Neutrophil (primary cell): Measurements from ENCODE around the gene TMCC3.
"Not testable (repeated sequence)": the region's sequence is repeated elsewhere in the genome, so short reads cannot be mapped to it uniquely, and the experiment has no call there.

Experiments
- H3K27ac ChIP-seq: fragments of 200-600 bp; sonication (generic); 2 replicates; pipeline ENCODE4 v1.5.1; 2016; ENCODE audit warnings: mild to moderate bottlenecking, moderate library complexity
- H3K27me3 ChIP-seq: fragments of 200-600 bp; sonication (generic); 2 replicates; pipeline ENCODE4 v1.6.0; 2016; ENCODE audit warnings: mild to moderate bottlenecking
- H3K36me3 ChIP-seq: fragments of 200-600 bp; sonication (generic); 2 replicates; pipeline ENCODE4 v1.5.1; 2017
- H3K4me1 ChIP-seq, 2 experiments: fragments of 200-600 bp in 1 of 2; sonication (generic) in 1 of 2; 1 replicate in 1 of 2; 2 replicates in 1 of 2; pipeline versions ENCODE4 v1.5.1 to v1.6.1; 2013 to 2016; ENCODE audit warnings: low read depth in 1 of 2, low read length in 1 of 2, mild to moderate bottlenecking in 1 of 2, moderate library complexity in 1 of 2; ENCODE audit not compliant: control insufficient read depth in 1 of 2, insufficient read depth in 1 of 2
- H3K4me3 ChIP-seq, 2 experiments: fragments of 200-600 bp in 1 of 2; sonication (generic) in 1 of 2; 1 replicate in 1 of 2; 2 replicates in 1 of 2; pipeline ENCODE4 v1.5.1; 2013 to 2016; ENCODE audit warnings: low read depth in 1 of 2, low read length in 1 of 2, mild to moderate bottlenecking in 1 of 2, moderate library complexity in 1 of 2
- H3K9me3 ChIP-seq: fragments of 200-600 bp; sonication (generic); 2 replicates; pipeline ENCODE4 v1.5.1; 2016
- TF ChIP-seq, protein P1 (sequence below): fragments of 200-600 bp; sonication (generic); IDR thresholded peaks from 2 replicates; pipeline ENCODE4 v1.5.1; 2016; ENCODE audit warnings: antibody characterized with exemption

TMCC3 gene

DNA sequence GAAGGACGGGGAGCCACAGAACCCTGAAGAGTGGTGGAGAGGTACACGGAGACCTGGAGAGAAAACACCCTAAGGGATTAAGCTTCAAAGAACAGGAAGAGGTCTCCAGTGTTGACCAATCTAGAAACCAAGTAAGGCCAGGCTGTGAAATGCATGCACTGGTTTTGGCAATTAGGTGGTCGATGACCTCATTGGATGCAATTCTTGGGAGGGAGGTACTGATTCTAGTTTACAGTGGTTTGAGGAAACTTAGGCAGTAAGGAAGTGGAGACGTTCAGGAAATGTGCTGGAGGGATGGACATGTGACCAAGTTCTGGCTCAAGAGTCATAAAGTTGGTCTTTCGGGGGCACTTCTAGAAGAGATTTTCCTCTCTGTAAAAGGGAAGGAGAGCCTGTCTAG, 99.4 kb downstream of the TMCC3 start:
- no peaks in the 10 kb centered on the region for H3K27me3 ChIP-seq
- H3K36me3 ChIP-seq, result no peaks in the 10 kb centered on the region
- H3K4me1 ChIP-seq, result no peaks in the 10 kb centered on the region
- H3K9me3 ChIP-seq, result no peaks in the 10 kb centered on the region
- H3K4me3 ChIP-seq, result no peak overlapping the region
- TF ChIP-seq, protein P1, sequence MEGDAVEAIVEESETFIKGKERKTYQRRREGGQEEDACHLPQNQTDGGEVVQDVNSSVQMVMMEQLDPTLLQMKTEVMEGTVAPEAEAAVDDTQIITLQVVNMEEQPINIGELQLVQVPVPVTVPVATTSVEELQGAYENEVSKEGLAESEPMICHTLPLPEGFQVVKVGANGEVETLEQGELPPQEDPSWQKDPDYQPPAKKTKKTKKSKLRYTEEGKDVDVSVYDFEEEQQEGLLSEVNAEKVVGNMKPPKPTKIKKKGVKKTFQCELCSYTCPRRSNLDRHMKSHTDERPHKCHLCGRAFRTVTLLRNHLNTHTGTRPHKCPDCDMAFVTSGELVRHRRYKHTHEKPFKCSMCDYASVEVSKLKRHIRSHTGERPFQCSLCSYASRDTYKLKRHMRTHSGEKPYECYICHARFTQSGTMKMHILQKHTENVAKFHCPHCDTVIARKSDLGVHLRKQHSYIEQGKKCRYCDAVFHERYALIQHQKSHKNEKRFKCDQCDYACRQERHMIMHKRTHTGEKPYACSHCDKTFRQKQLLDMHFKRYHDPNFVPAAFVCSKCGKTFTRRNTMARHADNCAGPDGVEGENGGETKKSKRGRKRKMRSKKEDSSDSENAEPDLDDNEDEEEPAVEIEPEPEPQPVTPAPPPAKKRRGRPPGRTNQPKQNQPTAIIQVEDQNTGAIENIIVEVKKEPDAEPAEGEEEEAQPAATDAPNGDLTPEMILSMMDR, result no peak
- H3K27ac ChIP-seq, result no peak overlapping the region

DNA sequence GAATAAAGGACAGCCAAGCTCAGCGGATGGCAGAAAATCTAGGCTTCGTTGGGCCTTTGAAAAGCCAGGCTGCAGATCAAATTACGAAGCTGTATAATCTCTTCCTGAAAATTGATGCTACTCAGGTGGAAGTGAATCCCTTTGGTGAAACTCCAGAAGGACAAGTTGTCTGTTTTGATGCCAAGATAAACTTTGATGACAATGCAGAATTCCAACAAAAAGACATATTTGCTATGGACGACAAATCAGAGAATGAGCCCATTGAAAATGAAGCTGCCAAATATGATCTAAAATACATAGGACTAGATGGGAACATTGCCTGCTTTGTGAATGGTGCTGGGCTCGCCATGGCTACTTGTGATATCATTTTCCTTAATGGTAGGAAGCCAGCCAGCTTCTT, 101.5 kb downstream of the TMCC3 start:
- H3K4me3 ChIP-seq, H3K4me1 ChIP-seq, H3K36me3 ChIP-seq, H3K27ac ChIP-seq, H3K9me3 ChIP-seq, H3K27me3 ChIP-seq: not testable (repeated sequence)

DNA sequence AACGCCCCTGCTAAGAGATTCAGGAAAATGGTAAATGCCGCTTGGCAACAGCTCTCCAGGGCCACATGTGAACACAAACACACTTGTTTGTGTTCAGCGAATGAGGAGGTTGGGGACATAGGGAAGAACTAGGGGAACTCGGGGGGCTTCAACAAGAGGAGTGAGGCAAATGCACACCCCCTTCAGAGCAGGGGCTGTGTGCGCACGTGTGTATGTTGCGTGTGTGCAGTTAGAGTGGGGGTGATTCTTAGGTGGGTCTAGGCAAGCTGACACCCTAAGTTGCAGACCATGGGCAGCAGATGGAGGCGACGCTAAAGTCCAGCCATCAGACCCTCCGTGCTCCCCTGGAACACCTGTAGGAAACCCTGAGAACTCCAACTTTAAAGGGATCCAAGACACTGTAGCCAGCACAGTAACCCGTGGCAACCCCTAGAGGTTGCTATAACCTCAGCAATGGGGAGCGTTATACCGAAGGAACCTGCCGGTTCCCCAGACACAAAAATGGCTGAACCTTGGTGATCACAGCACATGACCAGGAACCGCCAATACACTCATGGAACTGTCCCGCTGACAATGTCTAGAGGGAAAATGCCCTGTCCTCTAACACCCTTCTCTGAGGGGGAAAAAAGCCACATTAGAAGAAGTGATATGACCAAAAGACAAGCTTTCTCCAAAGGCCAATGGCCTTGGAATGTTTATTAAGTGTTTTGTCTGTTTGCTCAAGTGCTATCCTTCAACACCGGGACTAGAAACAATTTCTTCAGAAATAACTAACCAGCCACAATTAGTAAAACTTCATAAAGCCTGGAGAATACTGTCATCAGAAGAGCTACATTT, 104.2 kb downstream of the TMCC3 start:
- H3K9me3 ChIP-seq, result no peaks in the 10 kb centered on the region
- no peaks in the 10 kb centered on the region for H3K27me3 ChIP-seq
- H3K4me3 ChIP-seq, result no peak overlapping the region
- TF ChIP-seq, protein P1, result peak; percentile 27
- no peak overlapping the region for H3K27ac ChIP-seq
- H3K4me1 ChIP-seq, result no peaks in the 10 kb centered on the region
- H3K36me3 ChIP-seq, result no peaks in the 10 kb centered on the region

DNA sequence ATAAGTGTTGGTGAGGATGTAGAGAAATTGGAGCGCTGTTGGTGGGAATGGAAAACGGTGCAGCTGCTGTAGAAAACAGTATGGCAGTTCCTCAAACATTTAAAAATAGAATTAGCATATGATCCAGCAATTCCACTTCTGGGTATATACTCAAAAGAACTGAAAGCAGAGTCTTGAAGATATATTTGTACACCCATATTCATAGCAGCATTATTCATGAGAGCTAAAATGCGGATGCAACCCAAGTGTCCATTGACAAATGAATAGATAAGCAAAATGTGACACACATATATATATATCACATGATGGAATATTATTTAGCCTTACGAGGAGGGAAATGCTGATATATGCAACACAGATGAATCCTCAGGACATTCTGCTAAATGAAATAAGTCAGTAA, 106.0 kb downstream of the TMCC3 start:
- no peaks in the 10 kb centered on the region for H3K4me1 ChIP-seq
- no peaks in the 10 kb centered on the region for H3K27me3 ChIP-seq
- H3K4me3 ChIP-seq, result no peak overlapping the region
- no peaks in the 10 kb centered on the region for H3K36me3 ChIP-seq
- no peaks in the 10 kb centered on the region for H3K9me3 ChIP-seq
- no peak overlapping the region for H3K27ac ChIP-seq
- TF ChIP-seq, protein P1, result no peak

DNA sequence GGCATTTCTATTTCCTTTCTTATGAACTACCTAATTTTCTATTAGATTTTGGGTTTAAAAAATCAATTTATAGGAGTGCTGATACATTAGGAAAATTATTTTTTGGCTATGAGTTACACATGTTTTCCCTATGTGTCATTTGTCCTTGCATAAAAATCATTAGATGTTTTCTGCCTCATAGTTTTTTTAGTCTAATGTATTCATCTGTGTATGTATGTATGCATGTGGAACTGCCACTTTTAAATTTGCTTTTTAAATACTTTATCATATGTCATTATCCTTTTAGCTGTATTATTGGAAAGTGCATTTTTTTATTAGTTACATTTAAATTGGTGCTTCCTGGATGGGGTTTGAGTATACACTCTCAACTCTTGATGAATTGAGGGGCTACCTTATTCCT, 112.0 kb downstream of the TMCC3 start:
- TF ChIP-seq, protein P1, result no peak
- H3K36me3 ChIP-seq, result no peaks in the 10 kb centered on the region
- no peaks in the 10 kb centered on the region for H3K4me1 ChIP-seq
- no peaks in the 10 kb centered on the region for H3K9me3 ChIP-seq
- H3K4me3 ChIP-seq, result no peak overlapping the region
- H3K27me3 ChIP-seq, result no peaks in the 10 kb centered on the region
- H3K27ac ChIP-seq, result no peak overlapping the region

DNA sequence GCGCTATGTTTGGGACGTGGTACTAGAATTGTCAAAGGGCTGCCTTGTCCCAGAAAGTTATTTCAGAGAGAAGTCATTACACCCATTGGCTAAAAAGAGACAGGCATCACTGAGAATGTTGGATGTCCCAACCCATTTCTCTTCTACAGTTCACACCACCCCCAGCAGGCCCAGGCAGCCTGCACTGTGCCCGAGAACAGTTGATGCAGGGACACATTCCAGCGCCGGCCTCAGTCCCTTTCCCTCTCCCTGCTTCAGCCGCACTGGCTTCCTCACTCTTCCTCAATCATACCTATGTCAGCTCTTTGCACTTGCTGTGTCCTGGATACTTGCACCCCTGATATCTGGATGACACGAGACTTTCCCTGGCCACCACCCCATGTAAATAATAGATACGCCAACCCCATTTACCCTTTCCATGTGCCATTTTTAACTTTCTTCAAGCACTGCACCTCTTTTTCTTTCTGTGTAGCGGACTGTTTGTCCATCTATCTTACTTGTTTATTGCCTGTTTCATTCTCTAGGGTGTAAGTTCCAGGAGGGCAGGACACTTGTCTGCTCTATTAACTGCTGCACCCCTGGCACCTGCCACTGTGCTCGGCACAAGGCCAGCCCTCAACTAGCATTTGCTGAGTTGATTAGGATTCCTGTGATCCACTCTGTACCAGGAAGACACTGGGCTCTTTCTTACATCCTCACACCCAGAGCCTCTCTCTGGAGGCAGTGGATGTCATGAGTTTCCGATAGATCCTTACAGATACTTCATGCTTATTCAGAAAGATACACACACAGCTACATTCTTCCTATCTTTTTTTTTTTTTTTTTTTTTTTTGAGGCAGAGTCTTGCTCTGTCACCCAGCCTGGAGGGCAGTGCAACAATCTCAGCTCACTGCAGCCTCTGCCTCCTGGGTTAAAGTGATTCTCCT, 114.1 kb downstream of the TMCC3 start:
- H3K4me3 ChIP-seq, result no peak overlapping the region
- H3K27me3 ChIP-seq, result no peaks in the 10 kb centered on the region
- no peak overlapping the region for H3K27ac ChIP-seq
- TF ChIP-seq, protein P1, result no peak
- H3K36me3 ChIP-seq, result no peaks in the 10 kb centered on the region
- H3K4me1 ChIP-seq, result no peaks in the 10 kb centered on the region
- H3K9me3 ChIP-seq, result no peaks in the 10 kb centered on the region
